Transverse colon (tissue), 4 donors: ENCODE data around the gene IL18R1. TPM values are rescaled to one million over a fixed set of nuclear protein-coding genes. Genes with fewer than 3 reads are reported as not detected.

Experiments used
- DNase-seq: peaks from one replicate; pipeline ENCODE4 v3.0.0-alpha.2; 2019
- H3K27ac ChIP-seq, 4 donors: fragments of 200-600 bp; sonication (generic); 2 replicates each; pipeline ENCODE4 v1.5.1; 2016 to 2018; ENCODE audit warnings: inconsistent platforms in 4 of 4
- H3K27me3 ChIP-seq: fragments of 200-600 bp; sonication (generic); 2 replicates; pipeline ENCODE4 v1.5.1; 2017; ENCODE audit warnings: inconsistent platforms
- H3K36me3 ChIP-seq, 4 donors: fragments of 200-600 bp; sonication (generic); 2 replicates each; pipeline ENCODE4 v1.5.1; 2017 to 2019; ENCODE audit warnings: inconsistent platforms in 4 of 4
- H3K4me1 ChIP-seq, 4 donors: fragments of 200-600 bp; sonication (generic); 2 replicates each; pipeline ENCODE4 v1.5.1; 2017 to 2020; ENCODE audit warnings: inconsistent platforms in 4 of 4
- H3K4me3 ChIP-seq, 4 donors: fragments of 200-600 bp; sonication (generic); 1 replicate in 1 of 4; 2 replicates in 3 of 4; pipeline versions ENCODE4 v1.5.1 to v1.6.1; 2017 to 2019; ENCODE audit warnings: inconsistent platforms in 4 of 4
- H3K9me3 ChIP-seq, 2 donors: fragments of 200-600 bp; sonication (generic); 2 replicates each; pipeline ENCODE4 v1.5.1; 2017 to 2019; ENCODE audit warnings: inconsistent platforms in 2 of 2
- CTCF ChIP-seq, 5 experiments: fragments of 200-600 bp in 3 of 5; fragments of 450-650 bp in 2 of 5; sonication (generic) in 3 of 5; IDR thresholded peaks; 1 replicate in 2 of 5; 2 replicates in 3 of 5; pipeline ENCODE4 v1.5.1; 2016 to 2017; ENCODE audit warnings: antibody characterized with exemption in 5 of 5, inconsistent platforms in 3 of 5, mild to moderate bottlenecking in 2 of 5, moderate library complexity in 1 of 5
- EP300 ChIP-seq: sonication (generic); formaldehyde crosslinking; IDR thresholded peaks from one replicate; pipeline ENCODE4 v1.6.1; 2017; ENCODE audit warnings: antibody characterized with exemption, low read depth
- POLR2A ChIP-seq: fragments of 450-650 bp; IDR thresholded peaks from one replicate; pipeline ENCODE4 v1.6.1; 2016; ENCODE audit warnings: antibody characterized with exemption, mild to moderate bottlenecking, moderate library complexity
- POLR2AphosphoS5 ChIP-seq, 3 donors: sonication (generic); formaldehyde crosslinking; IDR thresholded peaks; one replicate each; pipeline ENCODE4 v1.6.1; 2016; ENCODE audit warnings: antibody characterized with exemption in 3 of 3
- WGBS, 2 donors: methylation state at CpG; one replicate each; pipeline ENCODE4 v1.1.5; 2018; ENCODE audit warnings: low coverage in 1 of 2; 5-methylcytosine and 5-hydroxymethylcytosine counted together
- in situ Hi-C, 4 donors: fragments of 200-750 bp; cut with MboI; loops; one replicate each; pipeline versions ENCODE4 v1.15.0 to v1.15.1; 2017; ENCODE audit warnings: low sequenced_read_pairs in 3 of 4, low pct_ligation_motif_present in 1 of 4, low pct_unique_long_range_greater_than_20kb in 1 of 4
- intact Hi-C: fragments of 100-400 bp; cut with DNase I; formaldehyde crosslinking; loops from one replicate; pipeline ENCODE4 v1.15.1; 2023; ENCODE audit warnings: low total_unique reads
- small RNA-seq, 4 donors: library from RNA; depleted of rRNA; stranded (forward); fragments of <200 nt; gene quantifications; one replicate each; pipeline ENCODE3, GENCODE V24; 2016
- total RNA-seq, 4 donors: library from RNA; depleted of rRNA; stranded (reverse); fragments of >200 nt; gene quantifications; one replicate each; pipeline ENCODE4 v1.1.0, GENCODE V29; 2016

IL18R1 gene
- total RNA-seq, 4 donors from 2014 or later = 0.75 to 6.0 (median 2.8) TPM

GRCh38 chr2:102442967-102443828 is 87.6 kb downstream of the IL18R1 start:
- TF ChIP-seq POLR2AphosphoS5 (IDR thresholded peaks at IDR 0.05) = no peak
- peak; percentile 59 to 75 (median 69) for TF ChIP-seq CTCF (IDR thresholded peaks at IDR 0.05)
- in situ Hi-C loops (loop anchor here in 3 of 4 donors (10.0 to 25.0 kb wide), 4 partner anchors 188 to 556 kb away; no protein-coding TSS in a partner anchor), intact Hi-C loops (no loop called here)
- H3K36me3 ChIP-seq = no peaks in the 10 kb centered on the region
- H3K27ac ChIP-seq = peak overlapping the region in 1 of 4 donors; percentile 11
- H3K4me1 ChIP-seq = peaks cover 0 to 9% (median 0%) of the 10 kb centered on the region in 4 donors
- H3K27me3 ChIP-seq = no peaks in the 10 kb centered on the region
- DNase-seq = peak; percentile 22
- 25 to 28% methylated on average over 13 of the region's 13 CpGs for WGBS, 2 donors
- no peak overlapping the region for H3K4me3 ChIP-seq
- H3K9me3 ChIP-seq = no peaks in the 10 kb centered on the region

DNA sequence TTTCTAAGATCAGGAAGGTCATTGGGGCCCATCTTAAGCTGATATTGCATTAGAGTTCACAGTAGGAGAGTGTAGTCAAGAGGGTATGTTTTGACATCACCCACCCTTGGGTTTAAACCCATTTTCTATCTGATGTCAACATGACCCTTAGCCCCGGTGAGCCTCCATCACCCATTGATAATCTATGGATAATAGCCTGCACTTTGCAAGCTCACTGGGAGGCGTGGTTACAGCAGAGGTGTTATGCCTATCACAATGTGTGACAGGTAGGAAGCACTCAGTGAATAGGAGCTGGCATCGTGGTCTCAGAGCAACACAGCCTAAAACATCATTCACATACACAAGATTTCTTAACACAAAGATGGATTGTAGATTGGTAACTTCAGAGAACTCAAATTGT is 88.6 kb downstream of the IL18R1 start:
- Histone ChIP-seq H3K27me3 (no peaks in the 10 kb centered on the region), H3K27ac (no peak overlapping the region), H3K36me3 (no peaks in the 10 kb centered on the region), H3K4me1 (peaks cover 0 to 9% (median 0%) of the 10 kb centered on the region in 4 donors), H3K9me3 (no peaks in the 10 kb centered on the region), H3K4me3 (no peak overlapping the region)
- no peak for DNase-seq
- intact Hi-C loops (no loop called here), in situ Hi-C loops (loop anchor here in 3 of 4 donors (10.0 to 25.0 kb wide), 4 partner anchors 189 to 557 kb away; no protein-coding TSS in a partner anchor)
- WGBS, 2 donors = 64 to 84% methylated on average over 3 of the region's 3 CpGs
- no peak for TF ChIP-seq POLR2A
- TF ChIP-seq CTCF (IDR thresholded peaks at IDR 0.05) = no peak
- no peak for TF ChIP-seq EP300
- no peak for TF ChIP-seq POLR2AphosphoS5 (IDR thresholded peaks at IDR 0.05)

DNA sequence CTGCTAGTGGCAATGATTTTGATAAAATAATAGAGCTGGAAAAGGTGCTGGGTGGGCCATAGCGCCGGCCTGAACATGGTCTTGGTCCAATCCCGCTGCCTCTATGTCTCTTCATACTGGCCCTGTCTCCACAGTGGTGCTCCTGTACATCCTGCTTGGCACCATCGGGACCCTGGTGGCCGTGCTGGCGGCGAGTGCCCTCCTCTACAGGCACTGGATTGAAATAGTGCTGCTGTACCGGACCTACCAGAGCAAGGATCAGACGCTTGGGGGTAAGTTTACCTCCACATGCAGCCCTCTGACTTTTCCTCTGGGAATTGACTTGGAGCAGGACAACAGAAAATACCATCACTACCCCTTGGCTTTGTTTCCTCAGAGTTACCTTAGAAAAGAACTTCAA is 91.3 kb downstream of the IL18R1 start:
- in situ Hi-C loops = loop anchor here in 3 of 4 donors (10.0 to 25.0 kb wide), 4 partner anchors 192 to 560 kb away; no protein-coding TSS in a partner anchor
- H3K4me3 ChIP-seq = no peak overlapping the region
- intact Hi-C loops = no loop called here
- 91% methylated on average over 9 of the region's 9 CpGs; no CpG with 5 or more reads in 1 of the 2 donors for WGBS, 2 donors
- TF ChIP-seq EP300 (no peak), CTCF (IDR thresholded peaks at IDR 0.05) (no peak)
- no peaks in the 10 kb centered on the region for H3K9me3 ChIP-seq
- no peak for DNase-seq
- no peaks in the 10 kb centered on the region for H3K36me3 ChIP-seq
- peaks cover 0 to 9% (median 0%) of the 10 kb centered on the region in 4 donors for H3K4me1 ChIP-seq
- H3K27ac ChIP-seq = no peak overlapping the region
- no peaks in the 10 kb centered on the region for H3K27me3 ChIP-seq

Small RNA genes lying within 50 kb of the gene (small RNA-seq; reads per million reads assigned to genes)
- gene MIR4772 = 0 to 0.14 (median 0) reads per million in 4 donors

Other genes starting within 250 kb of the IL18R1 start
- 10 to 100 TPM; 20.2 to 58.0 (median 36.2) TPM for gene IL1R1, start 213.1 kb upstream of the IL18R1 start, total RNA-seq
- gene IL1RL2, start 168.8 kb upstream of the IL18R1 start, total RNA-seq = 1 to 10 TPM in 2 of 4 donors, not detected in 2; 1.5 to 1.9 TPM
- 10 to 100 TPM in 2 of 4 donors, 1 to 10 TPM in 1, under 1 TPM in 1; 0.40 to 57.2 (median 11.7) TPM for gene IL1RL1, start 44.2 kb upstream of the IL18R1 start, total RNA-seq
- gene IL18RAP, start 67.4 kb downstream of the IL18R1 start, total RNA-seq = 10 to 100 TPM in 1 of 4 donors, 1 to 10 TPM in 2, not detected in 1; 3.3 to 12.1 (median 9.0) TPM
- not detected for gene SLC9A4, start 117.4 kb downstream of the IL18R1 start, total RNA-seq